T-helper 17 cell (primary cell): ENCODE data around the gene ARHGAP19. TPM values are rescaled to one million over a fixed set of nuclear protein-coding genes. Genes with fewer than 3 reads are reported as not detected.

Experiments used
- ATAC-seq: fragments of 150-1000 bp; cut with Tn5 transposase; 2 replicates; pipeline ENCODE4 v1.10.0; 2021; ENCODE audit warnings: mild to moderate bottlenecking, moderate library complexity
- DNase-seq, 3 donors: peaks; one replicate each; pipeline versions ENCODE4 v3.0.0 to v3.0.0-alpha.2; 2020 to 2021
- H3K9me3 ChIP-seq: one replicate; pipeline ENCODE4 v1.7.0; 2013; ENCODE audit warnings: low read length, mild to moderate bottlenecking; ENCODE audit not compliant: control insufficient read depth, poor library complexity, severe bottlenecking
- H3K27ac Mint-ChIP-seq: one replicate; pipeline ENCODE4 v1.8.0; 2022; ENCODE audit warnings: mild to moderate bottlenecking, moderate library complexity, mixed read lengths
- H3K27me3 Mint-ChIP-seq: one replicate; pipeline ENCODE4 v1.8.0; 2022; ENCODE audit warnings: mixed read lengths
- H3K36me3 Mint-ChIP-seq: one replicate; pipeline ENCODE4 v1.8.0; 2022; ENCODE audit warnings: low read depth, mixed read lengths
- H3K4me1 Mint-ChIP-seq: one replicate; pipeline ENCODE4 v1.8.0; 2022; ENCODE audit warnings: mild to moderate bottlenecking, mixed read lengths
- H3K4me3 Mint-ChIP-seq: one replicate; pipeline ENCODE4 v1.8.0; 2022; ENCODE audit warnings: mild to moderate bottlenecking, moderate library complexity, mixed read lengths
- total RNA-seq, 4 donors: library from RNA in 2 of 4; stranded (reverse) in 2 of 4; gene quantifications; one replicate each; pipeline ENCODE4 v1.2.3 and lab custom pipeline; 2022 to 2026

ARHGAP19 gene
- total RNA-seq, 2 donors from 2014 or later = 9.3 to 15.7 TPM

DNA sequence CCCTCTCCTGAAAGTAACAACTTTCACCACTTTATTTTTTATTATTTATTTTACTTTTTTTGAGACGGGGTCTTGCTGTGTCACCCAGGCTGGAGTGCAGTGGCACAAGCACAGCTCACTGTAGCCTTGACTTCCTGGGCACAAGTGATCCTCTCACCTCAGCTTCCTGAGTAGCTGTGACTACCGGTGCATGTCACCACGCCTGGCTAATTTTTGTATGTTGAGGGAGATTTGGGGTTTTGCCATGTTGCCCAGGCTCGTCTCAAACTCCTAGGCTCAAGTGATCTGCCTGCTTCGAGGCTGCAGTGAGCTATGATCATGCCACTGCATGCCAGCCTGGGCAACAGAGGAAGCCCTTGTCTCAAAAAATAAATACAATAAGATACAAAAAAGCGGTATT lies 91.8 kb downstream of the ARHGAP19 start:
- H3K4me3 Mint-ChIP-seq = no peak overlapping the region
- H3K4me1 Mint-ChIP-seq = peaks cover 8% of the 10 kb centered on the region
- H3K27ac Mint-ChIP-seq = no peak overlapping the region
- H3K9me3 ChIP-seq = no peaks in the 10 kb centered on the region
- no peaks in the 10 kb centered on the region for H3K36me3 Mint-ChIP-seq
- peaks cover 7% of the 10 kb centered on the region for H3K27me3 Mint-ChIP-seq
- ATAC-seq (no peak), DNase-seq (no peak)

DNA sequence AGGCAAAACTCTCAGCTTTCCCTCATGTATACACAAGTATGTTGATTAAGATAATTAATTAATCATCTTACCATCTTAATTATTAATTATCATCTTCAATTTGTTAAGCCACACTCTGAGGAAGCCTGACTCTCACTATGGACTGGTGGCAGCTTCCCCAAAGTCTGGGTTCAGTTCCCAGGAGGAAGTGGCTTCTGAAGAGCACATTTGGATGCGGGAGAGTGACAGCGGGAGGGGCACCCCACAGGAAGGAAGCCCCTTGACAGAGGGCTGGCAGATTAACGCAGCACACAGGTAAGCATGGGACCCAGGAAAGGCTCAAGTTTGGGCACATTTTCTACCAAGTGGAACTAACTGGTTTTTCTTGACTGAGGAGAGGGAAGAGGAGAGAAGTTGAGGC lies 93.3 kb downstream of the ARHGAP19 start:
- Mint-ChIP-seq H3K27ac (peak overlapping the region; percentile 43), H3K27me3 (peaks cover 4% of the 10 kb centered on the region)

GRCh38 chr10:97197030-97197500 lies 95.4 kb downstream of the ARHGAP19 start:
- Mint-ChIP-seq H3K4me3 (no peak overlapping the region), H3K27ac (no peak overlapping the region)

More for the DNA sequence above, 93.3 kb downstream of the ARHGAP19 start:
- Mint-ChIP-seq H3K4me1 (peaks cover 9% of the 10 kb centered on the region), H3K36me3 (no peaks in the 10 kb centered on the region), H3K4me3 (peak overlapping the region; percentile 57)
- ATAC-seq (no peak), DNase-seq (no peak)
- H3K9me3 ChIP-seq = no peaks in the 10 kb centered on the region

GRCh38 chr10:97196223-97197029 lies 96.0 kb downstream of the ARHGAP19 start:
- Mint-ChIP-seq H3K27me3 (peaks cover 18% of the 10 kb centered on the region), H3K4me3 (peak overlapping the region; percentile 86), H3K4me1 (peaks cover 9% of the 10 kb centered on the region), H3K27ac (no peak overlapping the region), H3K36me3 (peaks cover under 1% of the 10 kb centered on the region)
- peak; percentile 38 to 44 (median 40) for DNase-seq
- H3K9me3 ChIP-seq = no peaks in the 10 kb centered on the region
- peak; percentile 86 for ATAC-seq

More at GRCh38 chr10:97197030-97197500, 95.4 kb downstream of the ARHGAP19 start:
- no peak for DNase-seq
- ATAC-seq = no peak
- Mint-ChIP-seq H3K36me3 (no peaks in the 10 kb centered on the region), H3K4me1 (peaks cover 9% of the 10 kb centered on the region), H3K27me3 (peaks cover 15% of the 10 kb centered on the region)
- H3K9me3 ChIP-seq = no peaks in the 10 kb centered on the region

GRCh38 chr10:97195706-97196222 lies 96.7 kb downstream of the ARHGAP19 start:
- no peak for ATAC-seq
- Mint-ChIP-seq H3K4me1 (peaks cover 9% of the 10 kb centered on the region), H3K4me3 (peak overlapping the region; percentile 86), H3K36me3 (peaks cover 3% of the 10 kb centered on the region), H3K27ac (peak overlapping the region; percentile 19), H3K27me3 (peaks cover 25% of the 10 kb centered on the region)
- no peak for DNase-seq
- no peaks in the 10 kb centered on the region for H3K9me3 ChIP-seq

- H3K9me3 ChIP-seq = no peaks in the 10 kb centered on the region
- ATAC-seq = no peak
- H3K4me1 Mint-ChIP-seq = peaks cover 9% of the 10 kb centered on the region
- H3K27me3 Mint-ChIP-seq = peaks cover 51% of the 10 kb centered on the region
- no peak overlapping the region for H3K27ac Mint-ChIP-seq
- peaks cover 5% of the 10 kb centered on the region for H3K36me3 Mint-ChIP-seq
- DNase-seq = no peak
- no peak overlapping the region for H3K4me3 Mint-ChIP-seq
Observed at GRCh38 chr10:97192952-97193435, 99.4 kb downstream of the ARHGAP19 start.

DNA sequence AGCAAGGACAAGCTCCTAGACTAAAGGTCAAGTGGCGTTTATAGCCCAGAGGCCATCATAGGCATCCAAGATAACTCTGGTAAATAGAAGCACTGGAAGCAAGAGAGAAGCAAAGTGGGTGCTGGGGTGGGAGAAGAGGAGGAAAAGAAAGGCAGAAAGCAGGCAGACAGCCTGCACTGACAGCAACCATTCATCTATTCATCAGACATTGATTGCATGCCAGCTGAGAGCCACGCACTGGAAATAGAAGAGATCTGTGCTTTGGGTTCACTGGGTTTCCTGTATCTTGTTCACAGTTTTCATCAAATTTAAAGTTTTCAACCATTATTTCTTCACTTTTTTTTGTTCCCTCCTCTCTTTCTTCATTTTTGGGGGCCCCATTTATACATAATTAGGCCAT lies 102.0 kb downstream of the ARHGAP19 start:
- Mint-ChIP-seq H3K4me3 (no peak overlapping the region), H3K27me3 (peaks cover 70% of the 10 kb centered on the region), H3K27ac (no peak overlapping the region), H3K4me1 (peaks cover 5% of the 10 kb centered on the region), H3K36me3 (peaks cover 5% of the 10 kb centered on the region)
- DNase-seq (no peak), ATAC-seq (no peak)
- no peaks in the 10 kb centered on the region for H3K9me3 ChIP-seq

DNA sequence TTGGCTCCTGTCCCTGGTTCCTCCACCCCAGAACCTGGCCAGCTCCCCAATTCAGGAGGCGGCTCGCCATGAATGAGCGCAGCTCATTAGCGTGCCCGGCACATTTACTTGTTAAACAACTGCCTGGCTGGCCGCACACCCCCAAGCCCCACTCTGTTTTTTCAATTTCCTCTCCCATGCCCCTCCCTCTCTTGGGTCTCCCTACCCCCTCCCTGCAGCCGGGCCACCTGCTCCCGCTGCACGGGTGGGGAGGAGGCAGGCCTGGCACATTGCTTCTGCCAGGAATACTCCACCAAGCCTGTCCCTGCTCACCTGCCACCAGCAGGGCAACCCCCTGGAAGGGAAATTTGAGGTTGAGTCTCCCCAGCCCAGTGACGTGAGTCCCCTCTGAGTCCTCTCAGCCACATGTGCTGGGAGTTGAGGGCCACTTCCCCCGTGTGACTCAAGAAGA lies 104.2 kb downstream of the ARHGAP19 start:
- ATAC-seq (no peak), DNase-seq (no peak)
- H3K9me3 ChIP-seq = no peaks in the 10 kb centered on the region
- Mint-ChIP-seq H3K36me3 (peaks cover 5% of the 10 kb centered on the region), H3K27me3 (peaks cover 68% of the 10 kb centered on the region), H3K27ac (no peak overlapping the region), H3K4me3 (no peak overlapping the region), H3K4me1 (peaks cover 10% of the 10 kb centered on the region)

GRCh38 chr10:97186911-97187310 lies 105.5 kb downstream of the ARHGAP19 start:
- no peak overlapping the region for H3K27ac Mint-ChIP-seq
- H3K4me1 Mint-ChIP-seq = peaks cover 10% of the 10 kb centered on the region
- H3K27me3 Mint-ChIP-seq = peaks cover 54% of the 10 kb centered on the region
- H3K9me3 ChIP-seq = no peaks in the 10 kb centered on the region
- peaks cover 10% of the 10 kb centered on the region for H3K36me3 Mint-ChIP-seq
- DNase-seq (no peak), ATAC-seq (no peak)
- H3K4me3 Mint-ChIP-seq = no peak overlapping the region

DNA sequence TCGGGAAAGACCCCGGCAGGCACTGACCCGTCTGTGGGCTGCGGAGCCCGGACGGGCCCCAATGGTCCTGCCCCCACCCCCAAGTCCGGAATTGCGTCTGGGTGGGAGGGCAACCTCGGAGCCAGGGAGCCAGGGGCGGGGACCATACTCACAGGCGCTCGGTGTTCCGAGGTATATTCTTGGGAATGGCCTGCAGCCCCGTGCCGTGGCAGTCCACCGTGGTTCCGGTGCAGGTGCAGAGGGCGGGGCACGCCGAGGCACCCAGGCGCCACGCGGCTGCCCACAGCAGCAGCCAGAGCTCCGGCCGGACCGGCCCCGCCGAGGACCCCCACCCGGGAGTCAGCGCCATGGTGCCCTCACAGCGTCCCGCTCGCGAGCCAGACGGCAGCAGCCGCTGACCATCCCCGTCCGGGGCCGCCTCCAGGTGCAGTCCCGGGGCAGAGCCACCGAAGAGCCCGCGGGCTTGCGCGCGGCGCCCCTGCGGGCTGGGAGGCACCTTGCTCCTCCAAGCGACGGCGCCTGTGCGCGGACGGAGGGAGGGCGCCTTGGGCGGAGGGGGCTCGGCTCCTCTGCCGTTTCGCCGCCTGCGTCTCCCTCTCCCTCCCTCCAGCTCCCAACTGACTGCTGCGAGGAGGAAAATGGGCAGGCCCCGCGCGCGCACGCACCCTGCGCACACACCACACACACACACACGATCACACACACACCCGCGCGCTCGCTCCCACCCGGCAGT lies 106.9 kb downstream of the ARHGAP19 start, which contains the start of gene SLIT1:
SLIT1 (minus strand) TSS at position 634 of the 733 bp plus-strand sequence; CDS start at position 349, 285 bp downstream.
- peaks cover 7% of the 10 kb centered on the region for H3K36me3 Mint-ChIP-seq
- H3K27me3 Mint-ChIP-seq = peaks cover 43% of the 10 kb centered on the region
- DNase-seq (no peak), ATAC-seq (no peak)
- no peak within 1 kb of the TSS for H3K27ac Mint-ChIP-seq
- H3K9me3 ChIP-seq = no peaks in the 10 kb centered on the region
- H3K4me3 Mint-ChIP-seq = peak within 1 kb of the TSS; percentile 63
- H3K4me1 Mint-ChIP-seq = peaks cover 10% of the 10 kb centered on the region

DNA sequence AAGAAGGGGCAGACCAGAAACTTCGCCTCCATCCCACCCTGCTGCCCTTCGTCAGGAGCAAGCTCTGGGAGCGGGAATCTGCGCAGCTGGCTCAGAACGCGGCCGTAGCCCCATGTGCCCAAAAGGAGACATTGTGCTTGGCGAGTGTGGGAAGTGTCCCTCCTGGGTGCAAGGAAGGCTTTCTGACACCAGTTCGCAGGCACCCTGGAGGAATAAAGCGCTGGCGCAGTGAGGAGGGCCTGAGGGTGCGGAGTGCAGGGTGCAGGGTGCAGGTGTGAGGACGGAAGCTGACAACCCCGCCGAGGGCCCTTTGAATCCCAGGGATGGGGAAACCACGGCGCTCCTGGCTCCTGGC lies 107.5 kb downstream of the ARHGAP19 start:
- no peak overlapping the region for H3K27ac Mint-ChIP-seq
- H3K9me3 ChIP-seq = no peaks in the 10 kb centered on the region
- DNase-seq (no peak), ATAC-seq (no peak)
- H3K36me3 Mint-ChIP-seq = peaks cover 9% of the 10 kb centered on the region
- H3K4me1 Mint-ChIP-seq = peaks cover 10% of the 10 kb centered on the region
- peak overlapping the region; percentile 49 for H3K4me3 Mint-ChIP-seq
- H3K27me3 Mint-ChIP-seq = peaks cover 37% of the 10 kb centered on the region

DNA sequence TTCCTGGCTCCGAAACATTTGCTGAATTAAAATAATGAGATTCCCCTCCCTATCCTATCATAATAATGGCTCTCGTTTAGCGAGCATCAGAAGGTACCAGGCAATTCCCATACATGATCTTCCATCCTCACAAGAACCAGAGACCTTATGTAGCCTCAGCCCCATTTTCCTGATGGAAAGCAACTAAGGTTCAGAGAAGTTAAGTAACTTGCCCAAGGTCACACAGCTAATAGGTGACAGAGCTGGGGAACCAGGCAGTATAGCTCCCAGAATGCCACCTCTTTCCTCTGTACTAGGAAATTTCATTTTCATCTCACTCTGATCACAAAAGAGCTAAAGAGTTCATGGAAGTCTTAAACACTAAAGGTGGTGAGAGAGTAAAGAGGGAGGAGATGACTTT lies 109.1 kb downstream of the ARHGAP19 start:
- Mint-ChIP-seq H3K4me1 (peaks cover 7% of the 10 kb centered on the region), H3K36me3 (peaks cover 9% of the 10 kb centered on the region), H3K27ac (no peak overlapping the region), H3K27me3 (peaks cover 23% of the 10 kb centered on the region), H3K4me3 (no peak overlapping the region)
- no peak for DNase-seq
- H3K9me3 ChIP-seq = no peaks in the 10 kb centered on the region
- ATAC-seq = no peak
